CD4-positive, alpha-beta T cell treated with Interleukin-17A for 1 hour (primary cell): ENCODE data around the gene ZNF544.

Experiments
- DNase-seq: peaks from one replicate; pipeline ENCODE4 v3.0.0-alpha.2; 2020

The ZNF544 gene

DNA sequence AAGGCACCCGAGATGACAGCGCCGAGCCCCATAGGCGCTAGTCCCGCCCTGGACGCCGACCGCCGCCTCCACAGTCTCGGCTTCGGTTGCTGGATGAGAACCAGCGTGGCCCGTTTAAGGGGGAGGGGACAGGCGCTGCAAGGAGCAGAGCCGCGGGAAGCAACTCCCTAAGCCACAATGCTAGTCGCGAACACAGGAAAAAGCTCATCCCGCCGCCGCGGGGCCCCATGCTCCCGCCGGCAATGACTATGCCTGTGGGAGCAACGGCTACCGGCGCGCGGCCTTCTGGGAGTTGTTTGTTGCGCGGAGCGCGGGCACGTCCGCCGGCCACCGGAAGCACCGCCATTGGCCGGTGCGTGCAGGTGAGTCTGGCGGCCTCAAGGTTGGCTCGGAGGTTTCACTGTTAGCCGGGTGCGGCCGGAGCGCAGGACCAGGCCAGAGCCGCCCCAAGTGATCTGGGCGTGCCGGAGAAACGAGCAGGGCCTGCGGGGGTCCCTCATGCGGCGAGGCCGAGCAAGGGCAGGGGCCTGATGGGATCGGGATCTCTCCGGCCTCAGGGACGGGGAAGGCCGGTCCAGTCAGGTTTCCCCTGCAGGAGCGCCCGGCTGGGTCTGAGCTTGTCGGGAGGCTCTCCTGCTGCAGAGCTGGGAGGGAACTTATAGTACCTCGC, at the start of gene ZNF544:
ZNF544 (plus strand) TSS at position 330 of the 670 bp plus-strand sequence. CDS start 15,110 bp downstream, outside the sequence.
- DNase-seq: peak; percentile 50

GRCh38 chr19:58181902-58182576, 46.7 kb upstream of the ZNF544 start:
- peak; percentile 68 for DNase-seq

GRCh38 chr19:58182577-58182988, 46.1 kb upstream of the ZNF544 start:
- DNase-seq: peak; percentile 94

DNA sequence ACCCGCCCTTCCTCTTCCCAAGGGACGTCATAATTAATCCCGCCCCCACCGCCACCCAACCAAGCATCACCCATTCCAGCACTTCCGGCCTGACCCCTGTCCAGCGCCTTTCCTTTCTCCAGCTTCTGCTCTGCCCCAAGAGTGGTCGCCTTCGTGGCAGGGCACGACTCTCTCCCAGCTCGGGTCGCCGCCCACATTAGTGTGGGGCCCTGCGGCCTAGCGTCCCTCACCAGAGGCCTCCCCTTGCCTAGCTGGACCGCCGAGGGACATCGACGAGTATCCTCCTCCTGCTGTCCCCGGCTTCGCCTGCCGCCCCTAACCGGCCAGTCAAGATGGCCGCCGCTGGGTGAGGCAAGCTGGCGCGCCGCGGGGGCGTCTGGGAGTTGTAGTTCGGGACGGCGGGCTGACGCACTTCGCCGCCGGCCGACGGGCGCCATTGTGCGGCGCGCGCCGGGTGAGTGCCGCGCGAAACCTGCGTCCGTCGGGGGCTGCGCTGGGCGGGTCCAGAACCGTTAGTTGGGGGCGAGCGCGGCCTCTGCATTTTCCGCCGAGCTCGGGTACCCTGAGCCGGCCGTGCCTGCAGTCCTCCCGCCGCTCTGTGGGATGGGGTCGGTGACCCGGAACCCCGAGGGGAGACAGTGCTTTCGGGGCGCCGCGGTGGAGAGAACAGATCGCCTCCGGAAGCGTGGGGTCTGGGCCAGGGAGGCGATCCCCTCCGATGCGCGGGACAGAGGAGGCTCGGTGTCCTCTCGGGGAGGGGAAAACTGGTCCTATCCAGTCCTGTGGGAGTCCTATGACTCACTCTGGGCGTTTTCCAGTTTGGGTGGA, 45.5 kb upstream of the ZNF544 start, which contains the start of gene ZNF274:
ZNF274 (plus strand) TSS at position 73 of the 828 bp plus-strand sequence. CDS start 905 bp downstream, outside the sequence.
- DNase-seq: peak; percentile 94

GRCh38 chr19:58183817-58184215, 44.9 kb upstream of the ZNF544 start:
- DNase-seq: no peak

- peak; percentile 26 for DNase-seq
Measured at GRCh38 chr19:58196901-58197616, 31.7 kb upstream of the ZNF544 start.

DNA sequence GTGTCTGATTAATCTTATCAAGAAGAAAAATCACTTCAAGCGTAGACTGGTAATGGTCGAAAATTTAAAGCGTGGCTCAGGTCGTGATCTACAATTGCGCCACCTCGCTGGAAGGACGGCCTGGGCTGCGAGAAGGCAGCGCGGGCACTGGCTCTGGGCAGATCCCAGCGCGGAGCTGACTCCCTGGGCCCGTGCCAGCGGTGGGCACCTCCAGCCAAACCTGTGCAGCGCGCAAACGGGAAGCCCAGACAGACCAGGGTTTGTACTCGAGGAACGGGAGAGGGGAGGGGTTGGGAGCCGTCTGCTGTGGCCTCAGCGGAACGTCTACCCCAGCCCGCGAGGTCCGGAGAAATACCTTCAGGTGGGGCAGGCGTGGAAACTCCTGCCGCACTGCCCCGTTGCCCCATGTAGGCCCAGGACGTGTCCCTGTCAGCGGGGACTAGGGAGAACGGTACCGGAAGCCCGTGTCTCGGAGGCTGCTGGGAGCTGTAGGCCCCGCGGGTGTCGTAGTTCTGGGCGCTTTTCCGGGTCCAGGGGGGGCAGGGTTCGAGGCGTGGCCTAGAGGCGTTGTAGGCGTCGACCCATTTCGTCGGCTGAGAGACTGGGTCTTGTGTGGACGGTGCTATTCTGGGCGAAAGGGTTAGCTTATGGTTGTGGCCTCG, 24.8 kb upstream of the ZNF544 start:
- no peak for DNase-seq

GRCh38 chr19:58204566-58204965, 24.1 kb upstream of the ZNF544 start:
- no peak for DNase-seq

- DNase-seq: no peak
Measured at GRCh38 chr19:58209577-58209976, 19.1 kb upstream of the ZNF544 start.

GRCh38 chr19:58212336-58213074, 16.2 kb upstream of the ZNF544 start:
- DNase-seq: no peak

GRCh38 chr19:58213075-58213369, 15.7 kb upstream of the ZNF544 start:
- DNase-seq: no peak

DNA sequence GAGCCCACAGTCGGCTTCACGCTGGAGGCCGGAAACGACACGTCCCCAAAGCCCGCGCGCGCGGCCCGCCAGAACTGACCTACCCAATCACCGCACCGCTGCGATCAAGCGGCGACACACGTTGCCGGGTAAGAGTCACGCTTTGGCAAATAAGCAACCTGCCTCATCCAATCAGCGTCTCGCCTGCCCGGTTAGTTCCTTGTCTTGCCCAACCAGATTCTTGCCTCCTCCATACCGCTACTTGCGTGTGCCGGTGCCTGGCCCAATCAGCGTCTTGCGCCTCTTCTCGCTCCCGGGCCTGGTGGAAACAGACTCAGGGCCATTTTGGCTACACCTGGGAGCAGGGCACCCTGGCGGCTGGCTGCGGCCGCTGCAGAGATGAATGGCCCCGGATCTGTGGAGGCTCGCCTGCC, 11.6 kb upstream of the ZNF544 start:
- no peak for DNase-seq

- no peak for DNase-seq
Measured at GRCh38 chr19:58217607-58218391, 10.9 kb upstream of the ZNF544 start.

DNA sequence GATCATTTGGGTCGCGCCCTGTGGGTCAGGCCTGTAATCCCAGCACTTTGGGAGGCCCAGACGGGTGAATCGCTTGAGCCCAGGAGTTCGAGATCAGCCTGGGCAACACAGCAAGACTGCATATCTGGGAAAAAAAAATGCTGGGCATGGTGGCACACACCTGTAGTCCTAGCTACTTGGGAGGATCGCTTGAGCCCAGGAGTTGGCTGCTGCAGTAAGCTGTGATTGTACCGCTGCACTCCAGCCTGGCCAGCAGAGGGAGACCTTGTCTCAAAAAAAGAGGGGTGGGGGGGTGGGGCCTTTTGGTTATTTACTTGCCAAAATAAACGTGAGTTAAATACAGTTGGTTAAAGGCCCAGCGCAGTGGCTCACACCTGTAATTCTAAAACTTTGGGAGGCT, 9.8 kb upstream of the ZNF544 start:
- DNase-seq: peak; percentile 60

DNA sequence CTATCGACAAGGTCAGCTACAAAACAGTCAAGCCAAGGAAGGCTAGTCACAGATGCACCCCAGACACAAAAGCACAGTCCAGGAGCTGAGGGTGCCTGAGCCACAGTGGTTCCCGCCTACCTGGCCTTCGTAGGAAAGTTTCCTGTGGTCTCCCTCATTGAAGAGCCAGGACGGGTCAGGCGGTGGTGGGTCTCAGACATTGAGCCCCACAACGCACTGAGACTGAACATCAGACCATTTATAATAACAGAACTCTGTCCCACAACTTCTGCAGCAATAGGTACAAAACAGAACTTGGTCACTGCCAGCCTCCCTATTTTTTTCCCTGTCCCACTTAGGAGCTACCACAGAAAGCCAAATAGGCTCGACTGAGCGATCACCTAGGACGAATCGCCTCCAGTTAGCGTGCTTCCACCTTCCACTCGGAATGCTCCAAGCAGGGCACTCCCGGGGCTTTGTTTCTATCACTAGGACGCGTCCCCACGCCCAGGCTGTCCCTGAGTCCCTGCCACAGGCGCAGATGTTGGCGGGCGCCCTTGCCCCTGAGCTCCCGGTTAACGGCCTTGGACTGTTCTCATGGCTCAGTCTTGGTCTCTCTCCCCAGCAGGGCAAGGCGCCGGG, 640 bp upstream of the ZNF544 start:
- no peak for DNase-seq

DNA sequence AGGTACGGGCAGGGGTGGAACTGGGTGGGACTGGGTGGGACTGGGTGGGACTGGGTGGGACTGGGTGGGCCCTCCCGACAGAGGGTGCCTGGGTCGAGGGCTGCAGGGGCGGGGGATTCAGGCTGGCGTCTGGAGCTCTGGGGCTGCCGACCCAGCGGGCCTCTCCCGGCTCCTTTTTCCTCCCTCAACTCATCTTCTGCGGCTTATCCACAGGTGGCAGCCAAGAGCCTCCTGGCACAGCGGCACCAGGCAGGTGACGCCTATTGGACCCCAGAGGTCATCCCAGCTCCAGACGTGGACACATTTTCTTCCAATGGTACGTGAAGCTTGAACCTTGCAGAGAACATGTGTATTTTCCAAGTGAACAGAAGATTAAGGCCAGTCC, 533 bp downstream of the ZNF544 start:
- peak; percentile 23 for DNase-seq

- DNase-seq: no peak
Measured at GRCh38 chr19:58237324-58237723, 8.6 kb downstream of the ZNF544 start.

- no peak for DNase-seq
Measured at GRCh38 chr19:58243351-58243750, 14.6 kb downstream of the ZNF544 start.

GRCh38 chr19:58248886-58249285, 20.2 kb downstream of the ZNF544 start:
- no peak for DNase-seq

DNA sequence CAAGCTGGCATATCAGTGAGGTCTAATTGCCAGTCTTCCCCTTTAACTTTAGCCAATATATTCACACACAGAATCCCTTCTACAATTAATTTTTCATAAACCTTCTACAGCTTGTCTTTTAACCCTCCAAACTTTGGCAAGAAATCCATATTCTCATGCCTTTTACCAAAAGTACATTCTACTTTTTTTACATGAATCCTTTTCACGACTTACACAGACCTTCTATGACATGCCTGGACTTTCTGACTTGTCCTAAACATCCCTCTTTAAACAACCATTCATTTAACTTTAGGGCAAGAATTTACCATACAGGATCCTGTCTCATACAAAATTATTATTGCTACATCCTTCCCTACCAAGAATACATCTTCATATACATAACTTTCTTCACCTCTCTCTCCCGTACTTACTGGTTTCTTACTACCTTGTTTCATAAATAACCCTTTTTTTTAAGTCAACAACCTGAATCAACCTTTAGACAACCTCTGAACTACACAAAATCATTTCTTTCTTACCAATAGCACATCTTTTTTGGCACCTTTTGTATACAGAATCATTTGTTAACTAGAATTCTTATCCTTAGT, 23.5 kb downstream of the ZNF544 start:
- DNase-seq: no peak
